ENCODE data around the gene CCL26. TPM values are rescaled to one million over a fixed set of nuclear protein-coding genes. Genes with fewer than 3 reads are reported as not detected.

Gene CCL26
- total RNA-seq, 2 experiments from 2014 or later: not detected

DNA sequence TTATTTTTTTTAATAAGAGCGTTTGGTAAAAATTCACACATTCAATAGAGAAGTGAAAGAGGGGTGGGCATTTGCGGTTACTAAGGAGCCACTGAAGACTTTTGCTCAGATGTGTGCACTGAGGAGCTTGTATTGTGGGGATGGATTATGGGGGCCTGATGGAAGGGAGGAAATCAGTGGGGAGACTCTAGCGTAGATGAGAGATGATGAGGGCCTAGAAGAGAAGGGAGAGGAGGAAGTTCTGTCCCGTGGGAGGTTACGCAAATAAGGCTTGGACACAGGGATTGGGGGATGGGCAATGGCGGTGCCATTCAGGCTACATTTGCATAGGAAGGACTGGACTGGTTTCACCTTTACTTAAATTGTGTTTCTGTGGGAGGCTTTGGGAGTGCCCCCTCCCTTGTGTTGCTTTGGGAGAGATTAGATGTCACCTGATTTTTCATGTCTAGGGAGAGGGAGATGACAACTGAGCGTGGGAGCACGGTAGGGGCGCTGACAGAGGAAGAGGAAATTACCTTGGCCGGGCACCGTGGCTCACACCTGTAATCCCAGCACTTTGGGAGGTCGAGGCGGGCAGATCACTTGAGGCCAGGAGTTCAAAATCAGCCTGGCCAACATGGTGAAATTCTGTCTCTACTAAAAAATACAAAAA lies 31.0 kb downstream of the CCL26 start:
- H3K36me3 Mint-ChIP-seq (ENCODE audit: low read depth): no peaks in the 10 kb centered on the region
- peaks cover 16% of the 10 kb centered on the region for H3K4me1 Mint-ChIP-seq (ENCODE audit: low read depth)
- H3K9me3 Mint-ChIP-seq: no peaks in the 10 kb centered on the region
- H3K4me3 Mint-ChIP-seq: no peak overlapping the region
- ATAC-seq (no peak), DNase-seq (no peak)
- POLR2A ChIA-PET: no interaction called here
- intact Hi-C loops (cut with micrococcal nuclease): no loop called here
- TF ChIP-seq, protein P1, sequence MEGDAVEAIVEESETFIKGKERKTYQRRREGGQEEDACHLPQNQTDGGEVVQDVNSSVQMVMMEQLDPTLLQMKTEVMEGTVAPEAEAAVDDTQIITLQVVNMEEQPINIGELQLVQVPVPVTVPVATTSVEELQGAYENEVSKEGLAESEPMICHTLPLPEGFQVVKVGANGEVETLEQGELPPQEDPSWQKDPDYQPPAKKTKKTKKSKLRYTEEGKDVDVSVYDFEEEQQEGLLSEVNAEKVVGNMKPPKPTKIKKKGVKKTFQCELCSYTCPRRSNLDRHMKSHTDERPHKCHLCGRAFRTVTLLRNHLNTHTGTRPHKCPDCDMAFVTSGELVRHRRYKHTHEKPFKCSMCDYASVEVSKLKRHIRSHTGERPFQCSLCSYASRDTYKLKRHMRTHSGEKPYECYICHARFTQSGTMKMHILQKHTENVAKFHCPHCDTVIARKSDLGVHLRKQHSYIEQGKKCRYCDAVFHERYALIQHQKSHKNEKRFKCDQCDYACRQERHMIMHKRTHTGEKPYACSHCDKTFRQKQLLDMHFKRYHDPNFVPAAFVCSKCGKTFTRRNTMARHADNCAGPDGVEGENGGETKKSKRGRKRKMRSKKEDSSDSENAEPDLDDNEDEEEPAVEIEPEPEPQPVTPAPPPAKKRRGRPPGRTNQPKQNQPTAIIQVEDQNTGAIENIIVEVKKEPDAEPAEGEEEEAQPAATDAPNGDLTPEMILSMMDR (IDR thresholded peaks at IDR 0.05): no peak
- H3K27ac Mint-ChIP-seq: no peak overlapping the region
- CTCF ChIA-PET: interaction anchor here (2.6 kb wide), 1 partner anchor 22 kb away, joined by 11 read pairs; no protein-coding TSS in a partner anchor
- peaks cover 4% of the 10 kb centered on the region for H3K27me3 Mint-ChIP-seq

DNA sequence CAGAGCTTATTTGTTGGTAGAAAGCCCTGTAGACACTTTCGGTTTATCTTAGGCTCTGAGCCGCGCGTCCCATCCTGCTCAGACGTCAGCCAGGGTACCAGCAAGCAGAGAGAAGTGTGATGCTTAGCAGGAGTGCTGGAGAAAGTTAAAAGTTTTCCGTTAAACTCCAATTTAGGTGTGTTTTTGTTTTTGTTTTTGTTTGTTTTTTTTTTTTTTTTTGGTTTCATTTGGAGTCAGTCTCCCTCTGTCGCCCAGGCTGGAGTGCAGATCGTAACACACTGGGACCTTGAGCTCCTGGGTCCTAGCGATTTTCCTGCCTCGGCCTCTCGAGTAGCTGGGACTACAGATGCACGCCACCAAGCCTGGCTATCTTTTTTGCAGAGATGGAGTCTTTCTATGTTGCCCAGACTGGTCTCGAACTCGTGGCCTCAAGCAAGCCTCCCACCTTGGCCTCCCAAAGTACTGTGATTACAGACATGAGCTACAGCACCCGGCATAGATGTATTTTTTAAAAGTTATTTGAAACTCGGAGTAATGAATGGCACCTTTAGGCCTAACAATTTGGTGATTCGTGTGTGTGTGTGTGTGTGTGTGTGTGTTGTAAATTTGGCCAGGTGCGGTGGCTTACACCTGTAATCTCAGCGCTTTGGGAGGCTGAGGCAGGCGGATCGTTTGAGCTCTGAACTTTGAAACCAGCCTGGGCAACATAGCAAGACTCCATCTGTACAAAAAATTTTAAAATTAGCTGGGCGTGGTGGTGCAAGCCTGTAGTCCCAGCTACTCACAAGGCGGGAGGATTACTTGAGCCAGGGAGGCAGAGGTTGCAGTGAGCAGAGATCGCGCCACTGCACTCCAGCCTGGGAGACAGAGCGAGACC lies 32.0 kb downstream of the CCL26 start:
- H3K36me3 Mint-ChIP-seq (ENCODE audit: low read depth): no peaks in the 10 kb centered on the region
- ChIA-PET POLR2A (interaction anchor here (0.6 kb wide), 1 partner anchor 28 kb away, joined by 3 read pairs; no protein-coding TSS in a partner anchor), CTCF (interaction anchor here (0.7 to 2.6 kb wide), 2 partner anchors 23 to 280 kb away, joined by 3 to 11 read pairs; no protein-coding TSS in a partner anchor)
- H3K27ac Mint-ChIP-seq: peak overlapping the region; percentile 96
- peak overlapping the region; percentile 88 for H3K4me3 Mint-ChIP-seq
- H3K4me1 Mint-ChIP-seq (ENCODE audit: low read depth): peaks cover 16% of the 10 kb centered on the region
- peaks cover 4% of the 10 kb centered on the region for H3K27me3 Mint-ChIP-seq
- DNase-seq (peak; percentile 74), ATAC-seq (no peak)
- intact Hi-C loops (cut with micrococcal nuclease): no loop called here
- TF ChIP-seq, protein P1 (IDR thresholded peaks at IDR 0.05): no peak
- H3K9me3 Mint-ChIP-seq: no peaks in the 10 kb centered on the region

- DNase-seq: peak; percentile 99
- ChIA-PET CTCF (interaction anchor here (0.7 to 2.6 kb wide), 2 partner anchors 24 to 281 kb away, joined by 3 to 11 read pairs; no protein-coding TSS in a partner anchor), POLR2A (interaction anchor here (0.6 to 1.1 kb wide), 4 partner anchors 11 to 308 kb away, joined by 3 to 6 read pairs (median 4); partner anchors contain the start of genes MDH2 and STYXL1)
- TF ChIP-seq, protein P1 (IDR thresholded peaks at IDR 0.05): no peak
- H3K9me3 Mint-ChIP-seq: no peaks in the 10 kb centered on the region
- peaks cover 4% of the 10 kb centered on the region for H3K27me3 Mint-ChIP-seq
- peak overlapping the region; percentile 88 for H3K4me3 Mint-ChIP-seq
- peak; percentile 98 for ATAC-seq
- intact Hi-C loops (cut with micrococcal nuclease): no loop called here
- peak overlapping the region; percentile 96 for H3K27ac Mint-ChIP-seq
- peaks cover 16% of the 10 kb centered on the region for H3K4me1 Mint-ChIP-seq (ENCODE audit: low read depth)
- no peaks in the 10 kb centered on the region for H3K36me3 Mint-ChIP-seq (ENCODE audit: low read depth)
Measured at GRCh38 chr7:75738975-75739795, 32.8 kb downstream of the CCL26 start.

DNA sequence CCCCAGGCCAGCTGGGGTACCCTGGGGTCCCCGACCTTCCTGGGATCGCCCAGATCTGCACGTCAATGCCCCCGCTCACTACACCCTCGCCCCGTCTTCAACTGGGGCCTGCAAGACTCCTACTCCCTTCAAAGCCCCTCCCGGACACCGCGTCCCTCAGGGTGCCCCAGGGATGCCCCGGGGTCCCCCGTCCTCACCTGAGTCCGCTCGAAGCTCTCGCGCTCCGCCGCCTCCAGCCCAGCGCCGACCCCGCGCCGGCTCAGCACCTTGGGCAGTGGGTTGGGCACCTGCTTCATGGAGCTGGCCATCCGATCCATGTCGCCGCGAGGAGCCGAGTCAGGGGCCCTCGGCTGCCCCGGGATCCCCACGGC lies 33.4 kb downstream of the CCL26 start, which contains the start of gene HIP1:
Gene HIP1, minus strand, starts transcription at position 338 of the 371 bp plus-strand sequence. Its CDS starts 21 bp downstream, at position 317.
- Mint-ChIP-seq H3K4me3 (peak within 1 kb of the TSS; percentile 88), H3K36me3 (ENCODE audit: low read depth) (no peaks in the 10 kb centered on the region), H3K27me3 (peaks cover 4% of the 10 kb centered on the region), H3K9me3 (no peaks in the 10 kb centered on the region), H3K27ac (peak within 1 kb of the TSS; percentile 96), H3K4me1 (ENCODE audit: low read depth) (peaks cover 16% of the 10 kb centered on the region)
- DNase-seq (no peak), ATAC-seq (peak; percentile 0)
- ChIA-PET CTCF (interaction anchor here (2.6 kb wide), 1 partner anchor 24 kb away, joined by 11 read pairs; no protein-coding TSS in a partner anchor), POLR2A (interaction anchor here (0.9 to 1.1 kb wide), 2 partner anchors 11 to 309 kb away, joined by 3 to 6 read pairs; partner anchors contain the start of genes MDH2 and STYXL1)
- TF ChIP-seq, protein P1 (IDR thresholded peaks at IDR 0.05): no peak
- intact Hi-C loops (cut with micrococcal nuclease): no loop called here

Data from activated CD8-positive, alpha-beta T cell treated with anti-CD3 and anti-CD28 coated beads for 36 hours (primary cell).